ENCODE data around the gene HOXA3.

Gene HOXA3

GRCh38 chr7:27095050-27095896 lies 57.1 kb downstream of the HOXA3 start:
- DNase-seq (ENCODE audit: low read depth in 1 of 2, low spot score in 1 of 2): no peak

- no peak for DNase-seq (ENCODE audit: low read depth in 1 of 2, low spot score in 1 of 2)
These were observed 57.9 kb downstream of the HOXA3 start for GRCh38 chr7:27094304-27095049.

- DNase-seq (ENCODE audit: low read depth in 1 of 2, low spot score in 1 of 2): no peak
These were observed 59.0 kb downstream of the HOXA3 start for GRCh38 chr7:27093184-27093895.

- DNase-seq (ENCODE audit: low read depth in 1 of 2, low spot score in 1 of 2): no peak
These were observed 59.6 kb downstream of the HOXA3 start for GRCh38 chr7:27092819-27093110.

GRCh38 chr7:27091941-27092818 lies 60.2 kb downstream of the HOXA3 start:
- no peak for DNase-seq (ENCODE audit: low read depth in 1 of 2, low spot score in 1 of 2)

GRCh38 chr7:27091105-27091504 lies 61.3 kb downstream of the HOXA3 start:
- no peak for DNase-seq (ENCODE audit: low read depth in 1 of 2, low spot score in 1 of 2)

GRCh38 chr7:27088002-27088922 lies 64.1 kb downstream of the HOXA3 start:
- no peak for DNase-seq (ENCODE audit: low read depth in 1 of 2, low spot score in 1 of 2)

GRCh38 chr7:27083646-27084045 lies 68.7 kb downstream of the HOXA3 start:
- no peak for DNase-seq (ENCODE audit: low read depth in 1 of 2, low spot score in 1 of 2)

GRCh38 chr7:27082171-27082570 lies 70.2 kb downstream of the HOXA3 start:
- no peak for DNase-seq (ENCODE audit: low read depth in 1 of 2, low spot score in 1 of 2)

GRCh38 chr7:27080844-27081436 lies 71.4 kb downstream of the HOXA3 start:
- DNase-seq (ENCODE audit: low read depth in 1 of 2, low spot score in 1 of 2): no peak

- DNase-seq (ENCODE audit: low read depth in 1 of 2, low spot score in 1 of 2): no peak
These were observed 73.0 kb downstream of the HOXA3 start for GRCh38 chr7:27079234-27079975.

GRCh38 chr7:27078616-27079233 lies 73.7 kb downstream of the HOXA3 start:
- DNase-seq (ENCODE audit: low read depth in 1 of 2, low spot score in 1 of 2): no peak

GRCh38 chr7:27073076-27073475 lies 79.3 kb downstream of the HOXA3 start:
- no peak for DNase-seq (ENCODE audit: low read depth in 1 of 2, low spot score in 1 of 2)

GRCh38 chr7:27071622-27072390 lies 80.6 kb downstream of the HOXA3 start:
- no peak for DNase-seq (ENCODE audit: low read depth in 1 of 2, low spot score in 1 of 2)

GRCh38 chr7:27068259-27068658 lies 84.1 kb downstream of the HOXA3 start:
- DNase-seq (ENCODE audit: low read depth in 1 of 2, low spot score in 1 of 2): no peak

- DNase-seq (ENCODE audit: low read depth in 1 of 2, low spot score in 1 of 2): no peak
These were observed 86.2 kb downstream of the HOXA3 start for GRCh38 chr7:27066148-27066547.

GRCh38 chr7:27065709-27066108 lies 86.7 kb downstream of the HOXA3 start:
- DNase-seq (ENCODE audit: low read depth in 1 of 2, low spot score in 1 of 2): no peak

- DNase-seq (ENCODE audit: low read depth in 1 of 2, low spot score in 1 of 2): no peak
These were observed 87.7 kb downstream of the HOXA3 start for GRCh38 chr7:27064661-27065060.

Data from activated CD4-positive, alpha-beta T cell treated with anti-CD3 and anti-CD28 coated beads, Interleukin-2, amount 50 U/mL, for 24 hours (primary cell).